GM12801 (cell line): ENCODE data around the gene RELB.

Experiments
- CTCF ChIP-seq: IDR thresholded peaks from one replicate; pipeline ENCODE4 v1.5.1; 2011; ENCODE audit warnings: control low read depth; ENCODE audit not compliant: insufficient read length; ENCODE audit errors: extremely low read depth

Gene RELB

GRCh38 chr19:45016388-45017314 lies 15.4 kb downstream of the RELB start:
- TF ChIP-seq CTCF, result no peak

DNA sequence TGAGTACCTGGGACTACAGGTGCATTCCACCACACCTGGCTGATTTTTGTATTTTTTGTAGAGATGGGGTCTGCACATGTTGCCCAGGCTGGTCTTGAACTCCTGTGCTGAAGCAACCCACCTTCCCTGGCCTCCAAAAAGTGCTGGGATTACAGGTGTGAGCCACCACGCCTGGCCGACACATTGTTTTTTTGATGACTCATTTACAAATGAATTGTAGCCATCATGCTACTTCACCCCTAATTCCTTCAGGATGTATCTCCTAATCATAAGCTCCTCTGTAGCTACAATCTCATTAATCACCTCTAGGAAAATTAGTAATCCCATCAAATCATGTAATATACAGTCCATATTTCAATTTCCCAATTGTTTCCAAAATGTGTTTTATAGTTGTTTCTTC lies 17.9 kb downstream of the RELB start:
- no peak for TF ChIP-seq CTCF

- no peak for TF ChIP-seq CTCF
Measured at GRCh38 chr19:45020071-45020470, 18.8 kb downstream of the RELB start.

- TF ChIP-seq CTCF, result no peak
Measured at GRCh38 chr19:45021971-45022370, 20.7 kb downstream of the RELB start.

DNA sequence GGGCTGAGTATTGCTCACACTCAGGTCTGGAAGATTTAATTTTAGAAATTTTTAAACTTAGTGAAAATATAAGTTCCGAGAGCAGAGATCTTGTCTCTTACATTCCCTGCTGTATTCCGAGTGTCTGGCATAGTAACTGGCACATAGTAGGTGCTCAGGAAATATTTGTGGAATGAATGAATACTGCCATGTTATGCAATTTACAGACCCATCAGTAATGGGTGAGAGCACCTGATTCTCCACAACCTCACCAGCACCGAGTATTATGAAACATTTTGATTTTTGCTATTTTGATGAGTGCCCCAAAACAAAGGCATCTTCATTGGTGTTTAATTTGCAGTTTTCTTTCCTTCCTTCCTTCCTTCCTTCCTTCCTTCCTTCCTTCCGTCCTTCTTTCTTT lies 21.8 kb downstream of the RELB start:
- no peak for TF ChIP-seq CTCF

- no peak for TF ChIP-seq CTCF
Measured at GRCh38 chr19:45025264-45025663, 24.0 kb downstream of the RELB start.

GRCh38 chr19:45027371-45027770 lies 26.1 kb downstream of the RELB start:
- no peak for TF ChIP-seq CTCF
